ENCODE data around the gene MYO5B.

The MYO5B gene

GRCh38 chr18:49849331-49850217 is 345.4 kb downstream of the MYO5B start:
- no peaks in the 10 kb centered on the region for H3F3A ChIP-seq (ENCODE audit: control insufficient read depth, insufficient read depth)
- TF ChIP-seq CTCF (IDR thresholded peaks at IDR 0.05; ENCODE audit: low read depth, low read length, poor library complexity, severe bottlenecking) (no peak), EZH2phosphoT487 (IDR thresholded peaks at IDR 0.05; ENCODE audit: borderline replicate concordance, low read length) (no peak)
- no peak overlapping the region for H3K27ac ChIP-seq (ENCODE audit: low read depth, low read length)

GRCh38 chr18:49848115-49848514 is 346.8 kb downstream of the MYO5B start:
- Histone ChIP-seq H3F3A (ENCODE audit: control insufficient read depth, insufficient read depth) (no peaks in the 10 kb centered on the region), H3K36me3 (ENCODE audit: control insufficient read depth, low read length) (no peaks in the 10 kb centered on the region), H3K9me3 (ENCODE audit: control insufficient read depth, insufficient read depth, low read length) (no peaks in the 10 kb centered on the region), H3K4me1 (ENCODE audit: control insufficient read depth, low read length) (no peaks in the 10 kb centered on the region), H4K20me1 (ENCODE audit: control insufficient read depth, insufficient read depth, low read depth, low read length) (no peaks in the 10 kb centered on the region), H3K4me3 (ENCODE audit: low read length) (no peak overlapping the region), H3K27ac (ENCODE audit: low read depth, low read length) (no peak overlapping the region), H3K4me2 (ENCODE audit: low read length) (no peak overlapping the region), H3K79me2 (ENCODE audit: control insufficient read depth, low read length) (no peaks in the 10 kb centered on the region), H3K9me2 (replicated peaks; ENCODE audit: control insufficient read depth, low read length) (no peaks in the 10 kb centered on the region), H3K27me3 (ENCODE audit: control insufficient read depth, low read length) (no peaks in the 10 kb centered on the region)
- TF ChIP-seq CTCF (IDR thresholded peaks at IDR 0.05; ENCODE audit: low read depth, low read length, poor library complexity, severe bottlenecking) (no peak), EZH2phosphoT487 (IDR thresholded peaks at IDR 0.05; ENCODE audit: borderline replicate concordance, low read length) (no peak)

More at GRCh38 chr18:49849331-49850217, 345.4 kb downstream of the MYO5B start:
- H3K27me3 ChIP-seq (ENCODE audit: control insufficient read depth, low read length), result no peaks in the 10 kb centered on the region
- H3K9me3 ChIP-seq (ENCODE audit: control insufficient read depth, insufficient read depth, low read length), result no peaks in the 10 kb centered on the region
- H3K79me2 ChIP-seq (ENCODE audit: control insufficient read depth, low read length), result no peaks in the 10 kb centered on the region
- H3K9me2 ChIP-seq (replicated peaks; ENCODE audit: control insufficient read depth, low read length), result no peaks in the 10 kb centered on the region
- no peaks in the 10 kb centered on the region for H3K36me3 ChIP-seq (ENCODE audit: control insufficient read depth, low read length)
- no peak overlapping the region for H3K4me2 ChIP-seq (ENCODE audit: low read length)
- H4K20me1 ChIP-seq (ENCODE audit: control insufficient read depth, insufficient read depth, low read depth, low read length), result no peaks in the 10 kb centered on the region
- no peaks in the 10 kb centered on the region for H3K4me1 ChIP-seq (ENCODE audit: control insufficient read depth, low read length)
- H3K4me3 ChIP-seq (ENCODE audit: low read length), result no peak overlapping the region

- no peaks in the 10 kb centered on the region for H3K79me2 ChIP-seq (ENCODE audit: control insufficient read depth, low read length)
- no peaks in the 10 kb centered on the region for H3K9me2 ChIP-seq (replicated peaks; ENCODE audit: control insufficient read depth, low read length)
- H3F3A ChIP-seq (ENCODE audit: control insufficient read depth, insufficient read depth), result no peaks in the 10 kb centered on the region
- H3K4me1 ChIP-seq (ENCODE audit: control insufficient read depth, low read length), result no peaks in the 10 kb centered on the region
- H3K4me2 ChIP-seq (ENCODE audit: low read length), result no peak overlapping the region
- H3K27me3 ChIP-seq (ENCODE audit: control insufficient read depth, low read length), result no peaks in the 10 kb centered on the region
- H3K9me3 ChIP-seq (ENCODE audit: control insufficient read depth, insufficient read depth, low read length), result no peaks in the 10 kb centered on the region
- no peaks in the 10 kb centered on the region for H3K36me3 ChIP-seq (ENCODE audit: control insufficient read depth, low read length)
- H4K20me1 ChIP-seq (ENCODE audit: control insufficient read depth, insufficient read depth, low read depth, low read length), result no peaks in the 10 kb centered on the region
- H3K27ac ChIP-seq (ENCODE audit: low read depth, low read length), result no peak overlapping the region
- no peak overlapping the region for H3K4me3 ChIP-seq (ENCODE audit: low read length)
- TF ChIP-seq CTCF (IDR thresholded peaks at IDR 0.05; ENCODE audit: low read depth, low read length, poor library complexity, severe bottlenecking) (no peak), EZH2phosphoT487 (IDR thresholded peaks at IDR 0.05; ENCODE audit: borderline replicate concordance, low read length) (no peak)
Observed at GRCh38 chr18:49847524-49847923, 347.4 kb downstream of the MYO5B start.

Measured in DOHH2 (cell line).